Measurements from ENCODE around the gene TMEM131L.

- TF ChIP-seq, protein P1, sequence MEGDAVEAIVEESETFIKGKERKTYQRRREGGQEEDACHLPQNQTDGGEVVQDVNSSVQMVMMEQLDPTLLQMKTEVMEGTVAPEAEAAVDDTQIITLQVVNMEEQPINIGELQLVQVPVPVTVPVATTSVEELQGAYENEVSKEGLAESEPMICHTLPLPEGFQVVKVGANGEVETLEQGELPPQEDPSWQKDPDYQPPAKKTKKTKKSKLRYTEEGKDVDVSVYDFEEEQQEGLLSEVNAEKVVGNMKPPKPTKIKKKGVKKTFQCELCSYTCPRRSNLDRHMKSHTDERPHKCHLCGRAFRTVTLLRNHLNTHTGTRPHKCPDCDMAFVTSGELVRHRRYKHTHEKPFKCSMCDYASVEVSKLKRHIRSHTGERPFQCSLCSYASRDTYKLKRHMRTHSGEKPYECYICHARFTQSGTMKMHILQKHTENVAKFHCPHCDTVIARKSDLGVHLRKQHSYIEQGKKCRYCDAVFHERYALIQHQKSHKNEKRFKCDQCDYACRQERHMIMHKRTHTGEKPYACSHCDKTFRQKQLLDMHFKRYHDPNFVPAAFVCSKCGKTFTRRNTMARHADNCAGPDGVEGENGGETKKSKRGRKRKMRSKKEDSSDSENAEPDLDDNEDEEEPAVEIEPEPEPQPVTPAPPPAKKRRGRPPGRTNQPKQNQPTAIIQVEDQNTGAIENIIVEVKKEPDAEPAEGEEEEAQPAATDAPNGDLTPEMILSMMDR (IDR thresholded peaks at IDR 0.05): no peak
- no peak for TF ChIP-seq POLR2A (IDR thresholded peaks at IDR 0.05)
Observed at GRCh38 chr4:153571006-153571545, 104.9 kb downstream of the TMEM131L start.

All from testis (tissue), 2 donors.